OCI-LY7 (cell line): ENCODE results near the gene DUS1L. TPM values are rescaled to one million over a fixed set of nuclear protein-coding genes. Genes with fewer than 3 reads are reported as not detected.

Experiments
- BruUV-seq: library from RNA; stranded (reverse); fragments of 400-500 nt; replicated peaks from 2 replicates; lab custom pipeline; 2021; lab: Mats Ljungman, UMichigan
- CTCF ChIA-PET: fragments of 300-600 bp; sonication (Branson Sonifier 250); formaldehyde crosslinking; loops from one replicate; lab custom pipeline; 2022; ENCODE audit warnings: antibody characterized with exemption; ENCODE audit not compliant: unreplicated experiment; lab: Charles Lee
- POLR2A ChIA-PET: fragments of 300-600 bp; sonication (Branson Sonifier 250); formaldehyde crosslinking; loops from one replicate; lab custom pipeline; 2022; ENCODE audit warnings: antibody characterized with exemption; lab: Charles Lee
- DNase-seq: peaks from one replicate; pipeline ENCODE4 v3.0.0-alpha.2; 2015; ENCODE audit warnings: low spot score
- H2AFZ ChIP-seq: fragments of 200-600 bp; sonication (generic), shearing (Covaris generic); 2 replicates; pipeline ENCODE4 v1.6.1; 2014; ENCODE audit warnings: mild to moderate bottlenecking, antibody characterized with exemption, low read length, moderate library complexity
- H3K27ac ChIP-seq: fragments of 200-600 bp; sonication (generic); 2 replicates; pipeline ENCODE4 v1.5.1; 2014; ENCODE audit warnings: mixed run types, low read depth, mild to moderate bottlenecking, moderate library complexity, low read length, inconsistent platforms; ENCODE audit not compliant: poor library complexity, severe bottlenecking
- H3K36me3 ChIP-seq: fragments of 200-600 bp; sonication (generic); 2 replicates; pipeline ENCODE4 v1.6.1; 2014; ENCODE audit warnings: mild to moderate bottlenecking, antibody characterized with exemption, low read length, moderate library complexity, mixed read lengths; ENCODE audit not compliant: insufficient read depth
- H3K4me1 ChIP-seq: fragments of 200-600 bp; sonication (generic); 2 replicates; pipeline ENCODE4 v1.5.1; 2014; ENCODE audit warnings: mild to moderate bottlenecking, low read length; ENCODE audit not compliant: insufficient read depth, poor library complexity, severe bottlenecking
- H3K4me2 ChIP-seq: fragments of 200-600 bp; sonication (generic); 2 replicates; pipeline ENCODE4 v1.6.1; 2014; ENCODE audit warnings: mild to moderate bottlenecking, low read length
- H3K4me3 ChIP-seq: fragments of 200-600 bp; sonication (generic); 2 replicates; pipeline ENCODE4 v1.5.1; 2014; ENCODE audit warnings: mild to moderate bottlenecking, low read depth, low read length; ENCODE audit not compliant: poor library complexity, severe bottlenecking
- H3K79me2 ChIP-seq: fragments of 200-600 bp; sonication (generic); 2 replicates; pipeline ENCODE4 v1.6.1; 2016; ENCODE audit warnings: low read depth, mild to moderate bottlenecking, low read length, moderate library complexity, mixed read lengths; ENCODE audit not compliant: insufficient read depth
- H3K9me2 ChIP-seq: fragments of 200-600 bp; sonication (generic); 2 replicates; pipeline ENCODE4 v1.6.1; 2016; ENCODE audit warnings: mild to moderate bottlenecking, low read length, mixed read lengths; ENCODE audit not compliant: insufficient read depth
- H3K9me3 ChIP-seq: fragments of 200-600 bp; sonication (generic); 2 replicates; pipeline ENCODE4 v1.6.1; 2014; ENCODE audit warnings: mild to moderate bottlenecking, mixed run types, low read length, mixed read lengths
- H4K20me1 ChIP-seq: fragments of 200-600 bp; sonication (generic); 2 replicates; pipeline ENCODE4 v1.6.1; 2014; ENCODE audit warnings: mild to moderate bottlenecking, antibody characterized with exemption, low read length, moderate library complexity, mixed read lengths; ENCODE audit not compliant: insufficient read depth
- EZH2phosphoT487 ChIP-seq: fragments of 200-600 bp; sonication (generic); IDR thresholded peaks from 2 replicates; pipeline ENCODE4 v1.6.1; 2018; ENCODE audit warnings: low read depth, borderline replicate concordance, mild to moderate bottlenecking, mixed run types, antibody characterized with exemption, low read length, moderate library complexity, mixed read lengths
- intact Hi-C: fragments of 100-400 bp; cut with micrococcal nuclease; formaldehyde crosslinking; loops from one replicate; pipeline ENCODE4 v1.10.0; 2022; ENCODE audit not compliant: unreplicated experiment
- total RNA-seq, 2 experiments: library from RNA; depleted of rRNA in 1 of 2; stranded (reverse); fragments of >200 nt in 1 of 2; shearing (Covaris generic) in 1 of 2; gene quantifications; 2 replicates each; pipeline ENCODE4 v1.2.3, GENCODE V29; 2014 to 2022
- TF ChIP-seq, protein P1 (sequence below): fragments of 200-600 bp; sonication (generic); conservative IDR thresholded peaks from 2 replicates; pipeline ENCODE4 v1.5.1; 2014; ENCODE audit warnings: mild to moderate bottlenecking, antibody characterized with exemption, low read length, moderate library complexity, mixed read lengths

The DUS1L gene
- total RNA-seq, 2 experiments from 2014 or later, result 320 to 388 TPM

GRCh38 chr17:82056729-82057621, 8.6 kb downstream of the DUS1L start:
- Histone ChIP-seq H2AFZ (no peak overlapping the region), H3K36me3 (peaks cover 85% of the 10 kb centered on the region), H3K9me2 (no peaks in the 10 kb centered on the region), H3K4me3 (no peak overlapping the region), H3K4me1 (peaks cover 9% of the 10 kb centered on the region), H4K20me1 (no peaks in the 10 kb centered on the region), H3K9me3 (no peaks in the 10 kb centered on the region), H3K27ac (no peak overlapping the region), H3K4me2 (no peak overlapping the region), H3K79me2 (peaks cover 8% of the 10 kb centered on the region; the same call in 1 of the 2 replicates)
- TSS peak; percentile 78 for BruUV-seq
- CTCF ChIA-PET, result interaction anchor here (0.6 kb wide), 1 partner anchor 337 kb away, joined by 4 read pairs; no protein-coding TSS in a partner anchor
- intact Hi-C loops, result no loop called here
- TF ChIP-seq, protein P1, sequence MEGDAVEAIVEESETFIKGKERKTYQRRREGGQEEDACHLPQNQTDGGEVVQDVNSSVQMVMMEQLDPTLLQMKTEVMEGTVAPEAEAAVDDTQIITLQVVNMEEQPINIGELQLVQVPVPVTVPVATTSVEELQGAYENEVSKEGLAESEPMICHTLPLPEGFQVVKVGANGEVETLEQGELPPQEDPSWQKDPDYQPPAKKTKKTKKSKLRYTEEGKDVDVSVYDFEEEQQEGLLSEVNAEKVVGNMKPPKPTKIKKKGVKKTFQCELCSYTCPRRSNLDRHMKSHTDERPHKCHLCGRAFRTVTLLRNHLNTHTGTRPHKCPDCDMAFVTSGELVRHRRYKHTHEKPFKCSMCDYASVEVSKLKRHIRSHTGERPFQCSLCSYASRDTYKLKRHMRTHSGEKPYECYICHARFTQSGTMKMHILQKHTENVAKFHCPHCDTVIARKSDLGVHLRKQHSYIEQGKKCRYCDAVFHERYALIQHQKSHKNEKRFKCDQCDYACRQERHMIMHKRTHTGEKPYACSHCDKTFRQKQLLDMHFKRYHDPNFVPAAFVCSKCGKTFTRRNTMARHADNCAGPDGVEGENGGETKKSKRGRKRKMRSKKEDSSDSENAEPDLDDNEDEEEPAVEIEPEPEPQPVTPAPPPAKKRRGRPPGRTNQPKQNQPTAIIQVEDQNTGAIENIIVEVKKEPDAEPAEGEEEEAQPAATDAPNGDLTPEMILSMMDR, result no peak
- no peak for TF ChIP-seq EZH2phosphoT487
- DNase-seq, result no peak
- POLR2A ChIA-PET, result no interaction called here

DNA sequence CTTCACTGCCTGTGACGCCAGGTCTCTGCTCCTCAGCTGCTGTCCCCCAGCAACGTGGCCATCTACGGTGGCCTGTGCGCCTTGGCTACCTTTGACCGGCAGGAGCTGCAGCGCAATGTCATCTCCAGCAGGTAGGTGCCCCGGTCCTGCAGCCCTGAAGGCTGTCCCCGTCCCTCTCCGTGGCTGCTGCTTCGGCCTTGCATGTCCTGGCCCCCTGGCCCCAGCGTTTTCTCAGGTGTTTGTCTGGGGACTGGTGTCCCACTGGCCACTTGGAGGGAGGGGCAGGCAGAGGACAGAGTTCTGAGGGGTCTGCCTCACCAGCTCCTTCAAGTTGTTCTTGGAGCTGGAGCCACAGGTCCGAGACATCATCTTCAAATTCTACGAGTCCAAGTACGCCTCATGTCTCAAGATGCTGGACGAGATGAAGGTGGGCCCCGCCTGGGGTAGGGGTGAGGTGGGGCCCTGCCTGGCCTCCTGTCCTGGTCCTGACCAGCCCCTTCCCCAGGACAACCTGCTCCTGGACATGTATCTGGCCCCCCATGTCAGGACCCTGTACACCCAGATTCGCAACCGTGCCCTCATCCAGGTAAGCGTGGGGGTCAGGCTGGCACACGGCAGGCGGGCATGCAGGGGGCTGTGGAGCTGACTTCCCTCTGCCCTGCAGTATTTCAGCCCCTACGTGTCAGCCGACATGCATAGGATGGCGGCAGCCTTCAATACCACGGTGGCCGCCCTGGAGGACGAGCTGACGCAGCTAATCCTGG, 9.5 kb downstream of the DUS1L start:
- POLR2A ChIA-PET, result no interaction called here
- no peak overlapping the region for H2AFZ ChIP-seq
- CTCF ChIA-PET, result no interaction called here
- peaks cover 9% of the 10 kb centered on the region for H3K4me1 ChIP-seq
- H3K4me3 ChIP-seq, result no peak overlapping the region
- BruUV-seq, result no TSS peak
- peaks cover 8% of the 10 kb centered on the region; the same call in 1 of the 2 replicates for H3K79me2 ChIP-seq
- intact Hi-C loops, result no loop called here
- DNase-seq, result no peak
- H4K20me1 ChIP-seq, result no peaks in the 10 kb centered on the region
- H3K27ac ChIP-seq, result no peak overlapping the region
- no peak overlapping the region for H3K4me2 ChIP-seq
- peaks cover 79% of the 10 kb centered on the region for H3K36me3 ChIP-seq
- H3K9me2 ChIP-seq, result no peaks in the 10 kb centered on the region
- TF ChIP-seq, protein P1, result no peak
- no peak for TF ChIP-seq EZH2phosphoT487
- no peaks in the 10 kb centered on the region for H3K9me3 ChIP-seq
